HEK293 (cell line): ENCODE results near the gene MSI2.

Source experiments
- CTCF ChIA-PET: fragments of 350-600 bp; formaldehyde crosslinking; extraction: SDS; loops from one replicate; lab custom pipeline; 2021; ENCODE audit warnings: antibody characterized with exemption; lab: Yijun Ruan, JAX
- POLR2A ChIA-PET: fragments of 300-600 bp; formaldehyde crosslinking; extraction: SDS; loops from one replicate; lab custom pipeline; 2020; ENCODE audit warnings: antibody characterized with exemption, inconsistent platforms; lab: Yijun Ruan, JAX
- H3K27ac ChIP-seq: fragments of 200-500 bp; sonication (Bioruptor generic); 2 replicates; pipeline ENCODE4 v1.5.1; 2014; ENCODE audit warnings: low read depth, low read length, control low read depth, inconsistent platforms; ENCODE audit errors: extremely low read depth
- H3K36me3 ChIP-seq, 2 experiments: fragments of 200-500 bp in 1 of 2; sonication (Bioruptor generic) in 1 of 2; 1 replicate in 1 of 2; 2 replicates in 1 of 2; pipeline ENCODE4 v1.5.1; 2014 to 2017; ENCODE audit warnings: inconsistent platforms in 2 of 2, low read length in 2 of 2; ENCODE audit not compliant: control insufficient read depth in 2 of 2, insufficient read depth in 1 of 2
- H3K4me1 ChIP-seq: fragments of 200-500 bp; sonication (Bioruptor generic); 2 replicates; pipeline ENCODE4 v1.5.1; 2014; ENCODE audit warnings: mild to moderate bottlenecking, low read length, inconsistent platforms; ENCODE audit not compliant: control insufficient read depth, insufficient read depth
- H3K4me3 ChIP-seq: 2 replicates; pipeline ENCODE4 v1.5.1; 2011; ENCODE audit warnings: low read depth, mild to moderate bottlenecking, control low read depth, low read length, moderate library complexity
- H3K9me3 ChIP-seq: fragments of 200-500 bp; sonication (Bioruptor generic); 2 replicates; pipeline ENCODE4 v1.5.1; 2014; ENCODE audit warnings: low read depth, low read length, inconsistent platforms; ENCODE audit not compliant: control insufficient read depth, insufficient read depth
- GLI2 ChIP-seq: fragments of 450-650 bp; formaldehyde crosslinking; IDR thresholded peaks from 2 replicates; pipeline ENCODE4; 2017; ENCODE audit warnings: missing biosample characterization, missing genetic modification characterization, low read depth, borderline replicate concordance
- KLF10 ChIP-seq: fragments of 450-650 bp; IDR thresholded peaks from 2 replicates; pipeline ENCODE4 v1.5.1; 2018; ENCODE audit warnings: missing biosample characterization, mild to moderate bottlenecking, missing genetic modification characterization
- KLF16 ChIP-seq: fragments of 450-650 bp; formaldehyde crosslinking; IDR thresholded peaks from 2 replicates; pipeline ENCODE4 v1.5.1; 2017; ENCODE audit warnings: missing biosample characterization, missing genetic modification characterization
- MZF1 ChIP-seq: fragments of 450-650 bp; formaldehyde crosslinking; IDR thresholded peaks from 2 replicates; pipeline ENCODE4 v1.5.1; 2017; ENCODE audit warnings: missing biosample characterization, missing genetic modification characterization, borderline replicate concordance
- ZNF114 ChIP-seq: fragments of 450-650 bp; formaldehyde crosslinking; IDR thresholded peaks from 2 replicates; pipeline ENCODE4 v1.5.0; 2017; ENCODE audit warnings: missing biosample characterization, missing genetic modification characterization
- ZNF146 ChIP-seq: fragments of 450-650 bp; formaldehyde crosslinking; IDR thresholded peaks from 2 replicates; pipeline ENCODE4 v1.5.1; 2016; ENCODE audit warnings: missing biosample characterization, missing genetic modification characterization
- ZNF175 ChIP-seq: fragments of 450-650 bp; formaldehyde crosslinking; IDR thresholded peaks from 2 replicates; pipeline ENCODE4 v1.5.1; 2016; ENCODE audit warnings: missing biosample characterization, missing genetic modification characterization
- ZNF239 ChIP-seq: fragments of 450-650 bp; formaldehyde crosslinking; IDR thresholded peaks from 2 replicates; pipeline ENCODE4 v1.5.1; 2016; ENCODE audit warnings: missing biosample characterization, missing genetic modification characterization
- ZNF37A ChIP-seq: fragments of 450-650 bp; IDR thresholded peaks from 2 replicates; pipeline ENCODE4 v1.5.1; 2018; ENCODE audit warnings: missing biosample characterization, missing genetic modification characterization
- ZNF394 ChIP-seq: fragments of 450-650 bp; formaldehyde crosslinking; IDR thresholded peaks from 2 replicates; pipeline ENCODE4 v1.5.1; 2016; ENCODE audit warnings: missing biosample characterization, missing genetic modification characterization, mild to moderate bottlenecking, moderate library complexity, borderline replicate concordance
- ZNF529 ChIP-seq: fragments of 450-650 bp; formaldehyde crosslinking; IDR thresholded peaks from 2 replicates; pipeline ENCODE4 v1.5.1; 2017; ENCODE audit warnings: missing genetic modification characterization, missing biosample characterization; ENCODE audit not compliant: insufficient replicate concordance
- ZNF596 ChIP-seq: fragments of 450-650 bp; IDR thresholded peaks from 2 replicates; pipeline ENCODE4 v1.5.0; 2018; ENCODE audit warnings: missing biosample characterization, mild to moderate bottlenecking, missing genetic modification characterization, moderate library complexity
- ZNF610 ChIP-seq: fragments of 450-650 bp; formaldehyde crosslinking; IDR thresholded peaks from 2 replicates; pipeline ENCODE4 v1.5.1; 2016; ENCODE audit warnings: missing biosample characterization, missing genetic modification characterization, borderline replicate concordance
- ZNF701 ChIP-seq: fragments of 450-650 bp; formaldehyde crosslinking; IDR thresholded peaks from 2 replicates; pipeline ENCODE4 v1.5.1; 2016; ENCODE audit warnings: missing biosample characterization, missing genetic modification characterization
- ZNF76 ChIP-seq: fragments of 450-650 bp; formaldehyde crosslinking; IDR thresholded peaks from 2 replicates; pipeline ENCODE4; 2016; ENCODE audit warnings: low read depth, missing biosample characterization, missing genetic modification characterization, borderline replicate concordance
- ZNF776 ChIP-seq: fragments of 450-650 bp; formaldehyde crosslinking; IDR thresholded peaks from 2 replicates; pipeline ENCODE4 v1.5.0; 2017; ENCODE audit warnings: missing biosample characterization, missing genetic modification characterization, borderline replicate concordance
- ZNF843 ChIP-seq: fragments of 450-650 bp; formaldehyde crosslinking; IDR thresholded peaks from 2 replicates; pipeline ENCODE4 v1.5.1; 2016; ENCODE audit warnings: missing biosample characterization, missing genetic modification characterization
- ZXDB ChIP-seq: fragments of 450-650 bp; formaldehyde crosslinking; IDR thresholded peaks from 2 replicates; pipeline ENCODE4 v1.5.1; 2016; ENCODE audit warnings: missing biosample characterization, missing genetic modification characterization
- TF ChIP-seq, protein P1 (sequence below): fragments of 450-650 bp; formaldehyde crosslinking; conservative IDR thresholded peaks from 2 replicates; pipeline ENCODE4 v1.5.1; 2016; ENCODE audit warnings: low read depth, missing biosample characterization, missing genetic modification characterization
- TF ChIP-seq, protein P2 (sequence below): fragments of 450-650 bp; formaldehyde crosslinking; IDR thresholded peaks from 2 replicates; pipeline ENCODE4 v1.5.1; 2016; ENCODE audit warnings: missing biosample characterization, missing genetic modification characterization
- TF ChIP-seq, protein P3 (sequence below): fragments of 450-650 bp; formaldehyde crosslinking; IDR thresholded peaks from 2 replicates; pipeline ENCODE4 v1.5.1; 2016; ENCODE audit warnings: missing biosample characterization, missing genetic modification characterization
- TF ChIP-seq, protein P4 (sequence below): fragments of 450-650 bp; formaldehyde crosslinking; IDR thresholded peaks from 2 replicates; pipeline ENCODE4 v1.5.1; 2016; ENCODE audit warnings: missing biosample characterization, missing genetic modification characterization
- TF ChIP-seq, protein P5 (sequence below): fragments of 450-650 bp; formaldehyde crosslinking; IDR thresholded peaks from 2 replicates; pipeline ENCODE4 v1.5.1; 2016; ENCODE audit warnings: missing biosample characterization, missing genetic modification characterization

MSI2 gene

DNA sequence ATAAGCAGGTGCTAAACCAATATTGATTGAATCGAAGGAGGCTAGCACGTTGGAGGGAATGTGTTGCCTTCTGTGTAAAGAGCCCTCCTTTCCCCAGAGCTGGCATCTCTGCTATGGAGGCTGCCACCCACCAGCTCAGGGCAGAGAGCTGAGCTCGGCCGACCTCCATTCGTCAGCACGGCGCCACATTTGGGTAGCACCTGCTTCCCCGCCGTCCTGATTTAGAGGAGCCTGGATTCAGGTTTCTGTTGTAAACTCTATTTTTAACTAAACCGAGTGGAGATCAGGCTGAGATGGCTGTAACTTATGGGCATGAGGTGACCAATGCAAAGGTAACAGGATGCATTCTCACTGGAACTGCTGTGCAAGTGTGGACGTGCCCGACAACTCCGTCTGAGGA lies 316.3 kb downstream of the MSI2 start (continued):
- no peak for TF ChIP-seq GLI2
- TF ChIP-seq ZNF776 (tag by site-specific recombination) = no peak
- TF ChIP-seq KLF16 (tag by site-specific recombination) = no peak
- TF ChIP-seq ZNF76 = no peak
- TF ChIP-seq, protein P1, sequence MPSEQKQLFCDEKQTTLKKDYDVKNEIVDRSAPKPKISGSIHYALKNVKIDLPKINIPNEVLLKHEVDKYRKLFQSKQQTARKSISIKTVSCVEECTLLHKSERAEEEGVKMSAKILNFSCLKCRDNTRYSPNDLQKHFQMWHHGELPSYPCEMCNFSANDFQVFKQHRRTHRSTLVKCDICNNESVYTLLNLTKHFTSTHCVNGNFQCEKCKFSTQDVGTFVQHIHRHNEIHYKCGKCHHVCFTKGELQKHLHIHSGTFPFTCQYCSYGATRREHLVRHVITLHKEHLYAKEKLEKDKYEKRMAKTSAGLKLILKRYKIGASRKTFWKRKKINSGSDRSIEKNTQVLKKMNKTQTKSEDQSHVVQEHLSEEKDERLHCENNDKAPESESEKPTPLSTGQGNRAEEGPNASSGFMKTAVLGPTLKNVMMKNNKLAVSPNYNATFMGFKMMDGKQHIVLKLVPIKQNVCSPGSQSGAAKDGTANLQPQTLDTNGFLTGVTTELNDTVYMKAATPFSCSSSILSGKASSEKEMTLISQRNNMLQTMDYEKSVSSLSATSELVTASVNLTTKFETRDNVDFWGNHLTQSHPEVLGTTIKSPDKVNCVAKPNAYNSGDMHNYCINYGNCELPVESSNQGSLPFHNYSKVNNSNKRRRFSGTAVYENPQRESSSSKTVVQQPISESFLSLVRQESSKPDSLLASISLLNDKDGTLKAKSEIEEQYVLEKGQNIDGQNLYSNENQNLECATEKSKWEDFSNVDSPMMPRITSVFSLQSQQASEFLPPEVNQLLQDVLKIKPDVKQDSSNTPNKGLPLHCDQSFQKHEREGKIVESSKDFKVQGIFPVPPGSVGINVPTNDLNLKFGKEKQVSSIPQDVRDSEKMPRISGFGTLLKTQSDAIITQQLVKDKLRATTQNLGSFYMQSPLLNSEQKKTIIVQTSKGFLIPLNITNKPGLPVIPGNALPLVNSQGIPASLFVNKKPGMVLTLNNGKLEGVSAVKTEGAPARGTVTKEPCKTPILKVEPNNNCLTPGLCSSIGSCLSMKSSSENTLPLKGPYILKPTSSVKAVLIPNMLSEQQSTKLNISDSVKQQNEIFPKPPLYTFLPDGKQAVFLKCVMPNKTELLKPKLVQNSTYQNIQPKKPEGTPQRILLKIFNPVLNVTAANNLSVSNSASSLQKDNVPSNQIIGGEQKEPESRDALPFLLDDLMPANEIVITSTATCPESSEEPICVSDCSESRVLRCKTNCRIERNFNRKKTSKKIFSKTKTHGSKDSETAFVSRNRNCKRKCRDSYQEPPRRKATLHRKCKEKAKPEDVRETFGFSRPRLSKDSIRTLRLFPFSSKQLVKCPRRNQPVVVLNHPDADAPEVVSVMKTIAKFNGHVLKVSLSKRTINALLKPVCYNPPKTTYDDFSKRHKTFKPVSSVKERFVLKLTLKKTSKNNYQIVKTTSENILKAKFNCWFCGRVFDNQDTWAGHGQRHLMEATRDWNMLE (tag by site-specific recombination) = no peak
- TF ChIP-seq, all 188 proteins: peak for 0

DNA sequence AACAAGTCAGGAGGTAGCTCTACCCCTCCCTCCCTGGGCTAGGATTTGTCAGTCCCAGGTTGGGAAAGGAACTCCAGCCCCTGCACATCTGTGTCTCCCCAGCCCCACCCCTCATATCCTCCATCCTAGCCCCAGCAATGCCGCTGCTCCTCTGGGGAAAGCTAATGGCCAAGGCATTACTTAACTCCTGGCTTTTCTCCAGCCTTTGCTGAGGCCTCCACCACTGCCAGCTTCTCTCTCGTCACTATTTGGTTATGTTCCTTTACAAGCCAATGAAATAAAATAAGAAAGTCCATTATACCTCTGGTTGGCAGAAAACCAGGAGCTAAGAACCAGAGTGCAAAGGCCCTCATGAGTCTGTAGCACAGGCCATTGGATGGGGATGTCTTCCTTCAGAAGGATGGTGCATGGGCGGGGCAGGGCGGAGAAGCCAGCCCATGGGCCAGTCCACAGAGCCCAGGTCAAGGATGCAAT lies 317.8 kb downstream of the MSI2 start:
- no peak overlapping the region for H3K4me3 ChIP-seq
- no peaks in the 10 kb centered on the region for H3K9me3 ChIP-seq
- H3K4me1 ChIP-seq = peaks cover 34% of the 10 kb centered on the region
- ChIA-PET CTCF (interaction anchor here (1.9 to 3.6 kb wide), 2 partner anchors 24 to 331 kb away, joined by 4 to 16 read pairs; no protein-coding TSS in a partner anchor), POLR2A (no interaction called here)
- H3K36me3 ChIP-seq = no peaks in the 10 kb centered on the region
- no peak overlapping the region for H3K27ac ChIP-seq
- TF ChIP-seq ZNF701 (tag by site-specific recombination) (no peak), ZNF776 (tag by site-specific recombination) (no peak), ZNF610 (no peak), KLF16 (tag by site-specific recombination) (no peak), ZNF37A (tag by site-specific recombination) (no peak), ZNF394 (tag by site-specific recombination) (peak; percentile 70; the same call in 1 of the 2 replicates), ZNF175 (tag by site-specific recombination) (no peak), ZNF843 (0 out of 2 replicates have a peak, but pooled peaks have one; percentile 18), MZF1 (tag by site-specific recombination) (no peak), ZNF114 (tag by site-specific recombination) (no peak), ZNF596 (tag by site-specific recombination) (no peak), KLF10 (0 out of 2 replicates have a peak, but pooled peaks have one; percentile 23), ZXDB (peak; percentile 25; the same call in 1 of the 2 replicates), ZNF239 (tag by site-specific recombination) (no peak), ZNF529 (tag by site-specific recombination) (no peak), ZNF146 (tag by site-specific recombination) (no peak)
- TF ChIP-seq, protein P2, sequence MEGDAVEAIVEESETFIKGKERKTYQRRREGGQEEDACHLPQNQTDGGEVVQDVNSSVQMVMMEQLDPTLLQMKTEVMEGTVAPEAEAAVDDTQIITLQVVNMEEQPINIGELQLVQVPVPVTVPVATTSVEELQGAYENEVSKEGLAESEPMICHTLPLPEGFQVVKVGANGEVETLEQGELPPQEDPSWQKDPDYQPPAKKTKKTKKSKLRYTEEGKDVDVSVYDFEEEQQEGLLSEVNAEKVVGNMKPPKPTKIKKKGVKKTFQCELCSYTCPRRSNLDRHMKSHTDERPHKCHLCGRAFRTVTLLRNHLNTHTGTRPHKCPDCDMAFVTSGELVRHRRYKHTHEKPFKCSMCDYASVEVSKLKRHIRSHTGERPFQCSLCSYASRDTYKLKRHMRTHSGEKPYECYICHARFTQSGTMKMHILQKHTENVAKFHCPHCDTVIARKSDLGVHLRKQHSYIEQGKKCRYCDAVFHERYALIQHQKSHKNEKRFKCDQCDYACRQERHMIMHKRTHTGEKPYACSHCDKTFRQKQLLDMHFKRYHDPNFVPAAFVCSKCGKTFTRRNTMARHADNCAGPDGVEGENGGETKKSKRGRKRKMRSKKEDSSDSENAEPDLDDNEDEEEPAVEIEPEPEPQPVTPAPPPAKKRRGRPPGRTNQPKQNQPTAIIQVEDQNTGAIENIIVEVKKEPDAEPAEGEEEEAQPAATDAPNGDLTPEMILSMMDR (tag by site-specific recombination) = no peak
- TF ChIP-seq, protein P3, sequence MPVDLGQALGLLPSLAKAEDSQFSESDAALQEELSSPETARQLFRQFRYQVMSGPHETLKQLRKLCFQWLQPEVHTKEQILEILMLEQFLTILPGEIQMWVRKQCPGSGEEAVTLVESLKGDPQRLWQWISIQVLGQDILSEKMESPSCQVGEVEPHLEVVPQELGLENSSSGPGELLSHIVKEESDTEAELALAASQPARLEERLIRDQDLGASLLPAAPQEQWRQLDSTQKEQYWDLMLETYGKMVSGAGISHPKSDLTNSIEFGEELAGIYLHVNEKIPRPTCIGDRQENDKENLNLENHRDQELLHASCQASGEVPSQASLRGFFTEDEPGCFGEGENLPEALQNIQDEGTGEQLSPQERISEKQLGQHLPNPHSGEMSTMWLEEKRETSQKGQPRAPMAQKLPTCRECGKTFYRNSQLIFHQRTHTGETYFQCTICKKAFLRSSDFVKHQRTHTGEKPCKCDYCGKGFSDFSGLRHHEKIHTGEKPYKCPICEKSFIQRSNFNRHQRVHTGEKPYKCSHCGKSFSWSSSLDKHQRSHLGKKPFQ (tag by site-specific recombination) = no peak
- TF ChIP-seq, protein P4, sequence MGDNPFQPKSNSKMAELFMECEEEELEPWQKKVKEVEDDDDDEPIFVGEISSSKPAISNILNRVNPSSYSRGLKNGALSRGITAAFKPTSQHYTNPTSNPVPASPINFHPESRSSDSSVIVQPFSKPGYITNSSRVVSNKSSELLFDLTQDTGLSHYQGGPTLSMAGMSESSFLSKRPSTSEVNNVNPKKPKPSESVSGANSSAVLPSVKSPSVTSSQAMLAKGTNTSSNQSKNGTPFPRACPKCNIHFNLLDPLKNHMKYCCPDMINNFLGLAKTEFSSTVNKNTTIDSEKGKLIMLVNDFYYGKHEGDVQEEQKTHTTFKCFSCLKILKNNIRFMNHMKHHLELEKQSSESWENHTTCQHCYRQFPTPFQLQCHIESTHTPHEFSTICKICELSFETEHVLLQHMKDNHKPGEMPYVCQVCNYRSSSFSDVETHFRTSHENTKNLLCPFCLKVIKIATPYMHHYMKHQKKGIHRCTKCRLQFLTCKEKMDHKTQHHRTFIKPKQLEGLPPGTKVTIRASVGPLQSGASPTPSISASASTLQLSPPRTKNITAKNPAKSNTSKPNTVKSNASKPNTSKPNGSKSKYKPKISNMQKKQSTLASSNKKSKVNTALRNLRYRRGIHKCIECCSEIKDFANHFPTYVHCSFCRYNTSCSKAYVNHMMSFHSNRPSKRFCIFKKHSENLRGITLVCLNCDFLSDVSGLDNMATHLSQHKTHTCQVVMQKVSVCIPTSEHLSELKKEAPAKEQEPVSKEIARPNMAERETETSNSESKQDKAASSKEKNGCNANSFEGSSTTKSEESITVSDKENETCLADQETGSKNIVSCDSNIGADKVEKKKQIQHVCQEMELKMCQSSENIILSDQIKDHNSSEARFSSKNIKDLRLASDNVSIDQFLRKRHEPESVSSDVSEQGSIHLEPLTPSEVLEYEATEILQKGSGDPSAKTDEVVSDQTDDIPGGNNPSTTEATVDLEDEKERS (tag by site-specific recombination) = no peak
- TF ChIP-seq, protein P5, sequence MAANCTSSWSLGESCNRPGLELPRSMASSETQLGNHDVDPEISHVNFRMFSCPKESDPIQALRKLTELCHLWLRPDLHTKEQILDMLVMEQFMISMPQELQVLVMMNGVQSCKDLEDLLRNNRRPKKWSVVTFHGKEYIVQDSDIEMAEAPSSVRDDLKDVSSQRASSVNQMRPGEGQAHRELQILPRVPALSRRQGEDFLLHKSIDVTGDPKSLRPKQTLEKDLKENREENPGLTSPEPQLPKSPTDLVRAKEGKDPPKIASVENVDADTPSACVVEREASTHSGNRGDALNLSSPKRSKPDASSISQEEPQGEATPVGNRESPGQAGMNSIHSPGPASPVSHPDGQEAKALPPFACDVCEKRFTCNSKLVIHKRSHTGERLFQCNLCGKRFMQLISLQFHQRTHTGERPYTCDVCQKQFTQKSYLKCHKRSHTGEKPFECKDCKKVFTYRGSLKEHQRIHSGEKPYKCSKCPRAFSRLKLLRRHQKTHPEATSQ (tag by site-specific recombination) = no peak
